HUES64 (cell line): ENCODE measurements around the gene LCN12.

Experiments used
- H3K27ac ChIP-seq: 2 replicates; pipeline ENCODE4 v1.7.0; 2013; ENCODE audit warnings: low read depth, low read length, inconsistent platforms
- H3K27me3 ChIP-seq: 2 replicates; pipeline ENCODE4 v1.6.1; 2013; ENCODE audit warnings: mild to moderate bottlenecking, low read length; ENCODE audit not compliant: insufficient read depth
- H3K36me3 ChIP-seq: 2 replicates; pipeline ENCODE4 v1.6.1; 2013; ENCODE audit warnings: mild to moderate bottlenecking, low read length; ENCODE audit not compliant: insufficient read depth
- H3K4me1 ChIP-seq: 2 replicates; pipeline ENCODE4 v1.6.1; 2013; ENCODE audit warnings: mild to moderate bottlenecking, low read length, moderate library complexity; ENCODE audit not compliant: insufficient read depth
- H3K4me3 ChIP-seq: 2 replicates; pipeline ENCODE4 v1.5.1; 2013; ENCODE audit warnings: mild to moderate bottlenecking, low read length, moderate library complexity
- H3K9ac ChIP-seq: 2 replicates; pipeline ENCODE4 v1.6.1; 2013; ENCODE audit warnings: mild to moderate bottlenecking, low read depth, low read length
- H3K9me3 ChIP-seq: 2 replicates; pipeline ENCODE4 v1.6.1; 2013; ENCODE audit warnings: low read depth, low read length; ENCODE audit not compliant: insufficient read depth
- WGBS: fragments of 150-250, 120-280 bp; methylation state at CpG from one replicate; pipeline ENCODE4 v1.1.7; 2013; ENCODE audit warnings: missing lambda C conversion rate; 5-methylcytosine and 5-hydroxymethylcytosine counted together

LCN12 gene

GRCh38 chr9:136941231-136942111, 10.6 kb upstream of the LCN12 start:
- Histone ChIP-seq H3K27ac (no peak overlapping the region), H3K4me3 (no peak overlapping the region), H3K36me3 (peaks cover 40% of the 10 kb centered on the region), H3K9me3 (no peaks in the 10 kb centered on the region), H3K9ac (no peak overlapping the region), H3K27me3 (no peaks in the 10 kb centered on the region), H3K4me1 (no peaks in the 10 kb centered on the region)
- WGBS: 96% methylated on average over 55 of the region's 55 CpGs

- Histone ChIP-seq H3K4me3 (no peak overlapping the region), H3K36me3 (peaks cover 40% of the 10 kb centered on the region), H3K4me1 (no peaks in the 10 kb centered on the region), H3K9me3 (no peaks in the 10 kb centered on the region), H3K27ac (no peak overlapping the region), H3K9ac (no peak overlapping the region), H3K27me3 (no peaks in the 10 kb centered on the region)
- WGBS: 95% methylated on average over 60 of the region's 60 CpGs
Measured at GRCh38 chr9:136942112-136942880, 9.8 kb upstream of the LCN12 start.

- no peak overlapping the region for H3K4me3 ChIP-seq
- H3K27me3 ChIP-seq: no peaks in the 10 kb centered on the region
- WGBS: 97% methylated on average over 16 of the region's 16 CpGs
- no peak overlapping the region for H3K27ac ChIP-seq
- no peak overlapping the region for H3K9ac ChIP-seq
- peaks cover 40% of the 10 kb centered on the region for H3K36me3 ChIP-seq
- H3K9me3 ChIP-seq: no peaks in the 10 kb centered on the region
- H3K4me1 ChIP-seq: no peaks in the 10 kb centered on the region; the same call in 1 of the 2 replicates
Measured at GRCh38 chr9:136942881-136943230, 9.2 kb upstream of the LCN12 start.

- H3K27me3 ChIP-seq: no peaks in the 10 kb centered on the region
- H3K9me3 ChIP-seq: no peaks in the 10 kb centered on the region
- peak overlapping the region; percentile 93 for H3K4me3 ChIP-seq
- 30% methylated on average over 61 of the region's 61 CpGs for WGBS
- H3K9ac ChIP-seq: peak overlapping the region; percentile 86
- H3K27ac ChIP-seq: peak overlapping the region; percentile 41; the same call in 1 of the 2 replicates
- no peaks in the 10 kb centered on the region; the same call in 1 of the 2 replicates for H3K4me1 ChIP-seq
- H3K36me3 ChIP-seq: peaks cover 40% of the 10 kb centered on the region
Measured at GRCh38 chr9:136943291-136944211, 8.5 kb upstream of the LCN12 start.

GRCh38 chr9:136944212-136944518, 7.9 kb upstream of the LCN12 start:
- no peaks in the 10 kb centered on the region; the same call in 1 of the 2 replicates for H3K4me1 ChIP-seq
- peak overlapping the region; percentile 86 for H3K9ac ChIP-seq
- H3K9me3 ChIP-seq: no peaks in the 10 kb centered on the region
- peak overlapping the region; percentile 93 for H3K4me3 ChIP-seq
- H3K27me3 ChIP-seq: no peaks in the 10 kb centered on the region
- H3K36me3 ChIP-seq: peaks cover 37% of the 10 kb centered on the region
- WGBS: under 1% methylated on average over 45 of the region's 45 CpGs
- peak overlapping the region; percentile 68; the same call in 1 of the 2 replicates for H3K27ac ChIP-seq

GRCh38 chr9:136944519-136945332, 7.3 kb upstream of the LCN12 start, which contains the start of the genes C8G and FBXW5:
TSS of gene C8G (plus strand) at chr9:136945243. CDS start at chr9:136945321, 78 bp downstream.
TSS of gene FBXW5 (minus strand) at chr9:136944738. CDS start at chr9:136944083, 655 bp downstream.
- Histone ChIP-seq H3K9ac (peak within 1 kb of the TSS; percentile 86), H3K4me3 (peak within 1 kb of the TSS; percentile 93), H3K27me3 (no peaks in the 10 kb centered on the region), H3K9me3 (no peaks in the 10 kb centered on the region), H3K36me3 (peaks cover 32% of the 10 kb centered on the region), H3K4me1 (no peaks in the 10 kb centered on the region; the same call in 1 of the 2 replicates), H3K27ac (peak within 1 kb of the TSS; percentile 68; the same call in 1 of the 2 replicates)
- 6% methylated on average over 74 of the region's 74 CpGs for WGBS

- no peaks in the 10 kb centered on the region for H3K27me3 ChIP-seq
- 87% methylated on average over 30 of the region's 30 CpGs for WGBS
- no peaks in the 10 kb centered on the region for H3K9me3 ChIP-seq
- H3K9ac ChIP-seq: no peak overlapping the region
- no peak overlapping the region for H3K4me3 ChIP-seq
- peaks cover 4% of the 10 kb centered on the region for H3K4me1 ChIP-seq
- H3K27ac ChIP-seq: no peak overlapping the region
- H3K36me3 ChIP-seq: peaks cover 24% of the 10 kb centered on the region
Measured at GRCh38 chr9:136945333-136946227, 6.5 kb upstream of the LCN12 start.

GRCh38 chr9:136946228-136947027, 5.6 kb upstream of the LCN12 start:
- H3K4me3 ChIP-seq: no peak overlapping the region
- H3K27ac ChIP-seq: no peak overlapping the region

More at GRCh38 chr9:136946228-136947027, 5.6 kb upstream of the LCN12 start:
- peaks cover 7% of the 10 kb centered on the region for H3K4me1 ChIP-seq
- H3K27me3 ChIP-seq: no peaks in the 10 kb centered on the region
- 92% methylated on average over 27 of the region's 27 CpGs for WGBS
- H3K36me3 ChIP-seq: peaks cover 15% of the 10 kb centered on the region
- H3K9ac ChIP-seq: no peak overlapping the region
- H3K9me3 ChIP-seq: no peaks in the 10 kb centered on the region
